ENCODE data around the gene ARRB1.

The ARRB1 gene

DNA sequence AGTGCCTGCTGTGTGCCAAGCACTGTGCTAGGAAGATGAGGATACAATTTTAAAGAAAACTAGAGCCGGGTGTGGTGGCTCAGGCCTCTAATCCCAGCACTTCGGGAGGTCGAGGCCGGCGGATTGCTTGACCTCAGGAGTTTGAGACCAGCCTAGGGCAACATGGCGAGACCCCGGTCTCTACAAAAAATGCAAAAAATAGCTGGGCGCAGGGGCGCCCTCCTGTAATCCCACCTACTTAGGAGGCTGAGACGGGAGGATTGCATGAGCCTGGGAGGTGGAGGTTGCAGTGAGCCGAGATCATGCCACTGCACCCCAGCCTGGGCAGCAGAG lies 102.6 kb downstream of the ARRB1 start:
- H3K36me3 ChIP-seq (replicated peaks; ENCODE audit: insufficient read depth, low read length) = no peaks in the 10 kb centered on the region
- no peak overlapping the region for H3K4me3 ChIP-seq (ENCODE audit: low read length)
- H2AFZ ChIP-seq (ENCODE audit: low read length) = no peak overlapping the region
- no peaks in the 10 kb centered on the region for H3F3A ChIP-seq (ENCODE audit: insufficient read depth, low read length)
- TF ChIP-seq EZH2 (optimal IDR thresholded peaks at IDR 0.05; ENCODE audit: low read depth, low read length) = no peak
- no peak for TF ChIP-seq EZH2phosphoT487 (IDR thresholded peaks at IDR 0.05; ENCODE audit: low read length)
- TF ChIP-seq CTCF (IDR thresholded peaks at IDR 0.05; ENCODE audit: low read length) = no peak
- no peaks in the 10 kb centered on the region for H3K9me3 ChIP-seq (replicated peaks; ENCODE audit: insufficient read depth, low read length)
- no peak overlapping the region for H3K4me2 ChIP-seq (ENCODE audit: low read depth, low read length)
- no peaks in the 10 kb centered on the region for H3K9me2 ChIP-seq (replicated peaks; ENCODE audit: insufficient read depth, low read length)
- H3K9ac ChIP-seq (ENCODE audit: low read length) = no peak overlapping the region
- DNase-seq = no peak
- no peak overlapping the region for H3K27ac ChIP-seq (ENCODE audit: low read length)
- H4K20me1 ChIP-seq (ENCODE audit: insufficient read depth, low read length) = no peaks in the 10 kb centered on the region
- no peaks in the 10 kb centered on the region for H3K79me2 ChIP-seq (ENCODE audit: low read length)
- H3K4me1 ChIP-seq (ENCODE audit: low read length) = peaks cover 9% of the 10 kb centered on the region
- peaks cover 14% of the 10 kb centered on the region; the same call in 1 of the 2 replicates for H3K27me3 ChIP-seq (replicated peaks; ENCODE audit: insufficient read depth, low read length)

DNA sequence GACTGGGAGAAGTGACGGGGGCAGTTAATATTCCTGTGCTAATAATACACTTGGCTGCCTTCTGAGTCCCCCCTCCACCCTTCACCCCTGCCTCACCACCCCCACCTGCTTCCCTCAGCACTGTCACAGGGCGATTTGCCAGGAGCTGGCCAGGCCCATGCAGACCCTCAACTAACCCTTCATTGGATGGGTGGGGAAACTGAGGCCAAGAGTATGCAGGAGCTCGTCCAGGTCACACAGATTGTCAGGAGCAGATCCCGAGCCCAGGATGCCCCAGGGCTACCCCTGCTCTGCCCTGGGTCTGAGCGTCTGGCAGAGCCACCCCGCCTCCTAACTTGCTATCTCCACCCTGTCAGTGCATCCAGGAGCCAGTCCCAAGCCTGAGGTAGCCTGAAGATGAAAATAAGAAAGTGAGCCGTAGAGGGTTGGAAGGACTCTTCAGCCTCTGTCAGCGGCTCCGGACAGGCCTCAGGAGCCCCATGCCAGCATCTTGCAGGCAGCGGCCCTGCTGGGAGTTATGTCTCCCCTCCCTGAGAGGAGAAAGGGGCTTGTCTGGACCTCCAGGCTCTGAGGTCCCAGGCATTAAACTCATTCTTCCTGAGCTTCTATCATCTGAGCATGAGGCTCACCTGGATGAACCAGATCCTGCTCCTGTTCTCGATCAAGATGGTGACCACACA lies 104.7 kb downstream of the ARRB1 start:
- no peaks in the 10 kb centered on the region for H3F3A ChIP-seq (ENCODE audit: insufficient read depth, low read length)
- peaks cover 3% of the 10 kb centered on the region; the same call in 1 of the 2 replicates for H3K4me1 ChIP-seq (ENCODE audit: low read length)
- no peaks in the 10 kb centered on the region for H3K36me3 ChIP-seq (replicated peaks; ENCODE audit: insufficient read depth, low read length)
- no peak overlapping the region for H3K4me2 ChIP-seq (ENCODE audit: low read depth, low read length)
- no peak for TF ChIP-seq EZH2 (optimal IDR thresholded peaks at IDR 0.05; ENCODE audit: low read depth, low read length)
- no peak for TF ChIP-seq EZH2phosphoT487 (IDR thresholded peaks at IDR 0.05; ENCODE audit: low read length)
- no peak for TF ChIP-seq CTCF (IDR thresholded peaks at IDR 0.05; ENCODE audit: low read length)
- H3K27ac ChIP-seq (ENCODE audit: low read length) = no peak overlapping the region
- no peak overlapping the region for H2AFZ ChIP-seq (ENCODE audit: low read length)
- H3K4me3 ChIP-seq (ENCODE audit: low read length) = no peak overlapping the region
- H3K9me2 ChIP-seq (replicated peaks; ENCODE audit: insufficient read depth, low read length) = no peaks in the 10 kb centered on the region
- H3K9me3 ChIP-seq (replicated peaks; ENCODE audit: insufficient read depth, low read length) = no peaks in the 10 kb centered on the region
- no peak overlapping the region for H3K9ac ChIP-seq (ENCODE audit: low read length)
- peaks cover 30% of the 10 kb centered on the region for H3K27me3 ChIP-seq (replicated peaks; ENCODE audit: insufficient read depth, low read length)
- no peak for DNase-seq
- H4K20me1 ChIP-seq (ENCODE audit: insufficient read depth, low read length) = 0 out of 2 replicates have a peak, but pooled peaks cover 3% of the 10 kb centered on the region
- H3K79me2 ChIP-seq (ENCODE audit: low read length) = no peaks in the 10 kb centered on the region

- H3K9ac ChIP-seq (ENCODE audit: low read length) = no peak overlapping the region
- H2AFZ ChIP-seq (ENCODE audit: low read length) = no peak overlapping the region
- no peak overlapping the region for H3K4me3 ChIP-seq (ENCODE audit: low read length)
- peaks cover 30% of the 10 kb centered on the region for H3K27me3 ChIP-seq (replicated peaks; ENCODE audit: insufficient read depth, low read length)
- no peaks in the 10 kb centered on the region for H3K79me2 ChIP-seq (ENCODE audit: low read length)
- 0 out of 2 replicates have a peak, but pooled peaks cover 3% of the 10 kb centered on the region for H3K4me1 ChIP-seq (ENCODE audit: low read length)
- no peak for TF ChIP-seq EZH2 (optimal IDR thresholded peaks at IDR 0.05; ENCODE audit: low read depth, low read length)
- no peak for TF ChIP-seq CTCF (IDR thresholded peaks at IDR 0.05; ENCODE audit: low read length)
- no peak for TF ChIP-seq EZH2phosphoT487 (IDR thresholded peaks at IDR 0.05; ENCODE audit: low read length)
- H4K20me1 ChIP-seq (ENCODE audit: insufficient read depth, low read length) = 0 out of 2 replicates have a peak, but pooled peaks cover 3% of the 10 kb centered on the region
- no peaks in the 10 kb centered on the region for H3K36me3 ChIP-seq (replicated peaks; ENCODE audit: insufficient read depth, low read length)
- H3K4me2 ChIP-seq (ENCODE audit: low read depth, low read length) = no peak overlapping the region
- H3F3A ChIP-seq (ENCODE audit: insufficient read depth, low read length) = no peaks in the 10 kb centered on the region
- H3K9me3 ChIP-seq (replicated peaks; ENCODE audit: insufficient read depth, low read length) = no peaks in the 10 kb centered on the region
- no peak for DNase-seq
- no peak overlapping the region for H3K27ac ChIP-seq (ENCODE audit: low read length)
- no peaks in the 10 kb centered on the region for H3K9me2 ChIP-seq (replicated peaks; ENCODE audit: insufficient read depth, low read length)
These were observed 105.3 kb downstream of the ARRB1 start for GRCh38 chr11:75246006-75246670.
